Gastrocnemius medialis (tissue), 4 donors: Measurements from ENCODE around the gene RAB4B. TPM values are rescaled to one million over a fixed set of nuclear protein-coding genes. Genes with fewer than 3 reads are reported as not detected.
"Not testable (repeated sequence)": the region's sequence is repeated elsewhere in the genome, so short reads cannot be mapped to it uniquely, and the experiment has no call there.

Source experiments
- ATAC-seq, 2 donors: fragments of 150-250 bp; one replicate each; pipeline ENCODE4 v1.9.1; 2016
- DNase-seq, 2 donors: peaks; one replicate each; pipeline ENCODE4 v3.0.0-alpha.2; 2019
- H3K27ac ChIP-seq, 4 donors: fragments of 200-600 bp; sonication (generic); 1 replicate in 1 of 4; 2 replicates in 3 of 4; pipeline ENCODE4 v1.5.1; 2016 to 2018; ENCODE audit warnings: mild to moderate bottlenecking in 2 of 4, moderate library complexity in 1 of 4
- H3K27me3 ChIP-seq, 3 donors: fragments of 200-600 bp; sonication (generic) in 2 of 3; 1 replicate in 1 of 3; 2 replicates in 2 of 3; pipeline versions ENCODE4 v1.5.1 to v1.6.0; 2016 to 2019; ENCODE audit warnings: mild to moderate bottlenecking in 1 of 3, moderate library complexity in 1 of 3
- H3K36me3 ChIP-seq, 2 donors: fragments of 200-600 bp; sonication (generic) in 1 of 2; one replicate each; pipeline ENCODE4 v1.5.1; 2017 to 2018
- H3K4me1 ChIP-seq, 2 donors: fragments of 200-600 bp; sonication (generic) in 1 of 2; one replicate each; pipeline ENCODE4 v1.5.1; 2016 to 2017; ENCODE audit warnings: mild to moderate bottlenecking in 2 of 2
- H3K4me3 ChIP-seq, 4 donors: fragments of 200-600 bp; sonication (generic) in 3 of 4; 1 replicate in 1 of 4; 2 replicates in 3 of 4; pipeline ENCODE4 v1.5.1; 2016 to 2019; ENCODE audit warnings: mild to moderate bottlenecking in 2 of 4
- H3K9me3 ChIP-seq, 3 donors: fragments of 200-600 bp; sonication (generic) in 2 of 3; 1 replicate in 1 of 3; 2 replicates in 2 of 3; pipeline ENCODE4 v1.5.1; 2016 to 2019
- CTCF ChIP-seq, 5 experiments: fragments of 450-650 bp in 3 of 5; fragments of 200-600 bp in 2 of 5; sonication (generic) in 2 of 5; IDR thresholded peaks in 4 of 5; conservative IDR thresholded peaks in 1 of 5; 1 replicate in 4 of 5; 2 replicates in 1 of 5; pipeline ENCODE4 v1.5.1; 2016 to 2019; ENCODE audit warnings: antibody characterized with exemption in 5 of 5, mild to moderate bottlenecking in 3 of 5, moderate library complexity in 3 of 5
- POLR2A ChIP-seq, 2 donors: fragments of 450-650 bp; IDR thresholded peaks; one replicate each; pipeline ENCODE4 v1.6.1; 2017; ENCODE audit warnings: antibody characterized with exemption in 2 of 2, mild to moderate bottlenecking in 2 of 2, moderate library complexity in 2 of 2
- in situ Hi-C, 4 donors: fragments of 200-750 bp; cut with MboI; loops; one replicate each; pipeline versions ENCODE4 v1.15.0 to v1.8.0; 2017; ENCODE audit warnings: low sequenced_read_pairs in 4 of 4
- intact Hi-C: fragments of 100-400 bp; cut with DNase I; formaldehyde crosslinking; loops from one replicate; pipeline ENCODE4 v1.15.1; 2023; ENCODE audit warnings: low total_unique reads
- total RNA-seq, 4 donors: library from RNA; depleted of rRNA; stranded (reverse); fragments of >200 nt; gene quantifications; one replicate each; pipeline versions ENCODE4 v1.1.0 to v1.2.3, GENCODE V29; 2016

RAB4B gene
- total RNA-seq, 4 donors from 2014 or later: 14.9 to 27.2 (median 19.7) TPM

- Histone ChIP-seq H3K36me3 (no peaks in the 10 kb centered on the region), H3K9me3 (no peaks in the 10 kb centered on the region), H3K27ac (peak overlapping the region in 1 of 4 donors; percentile 37), H3K4me3 (no peak overlapping the region), H3K4me1 (no peaks in the 10 kb centered on the region), H3K27me3 (no peaks in the 10 kb centered on the region)
- TF ChIP-seq POLR2A (IDR thresholded peaks at IDR 0.05) (no peak), CTCF (IDR thresholded peaks at IDR 0.05 in 4 of 5, conservative IDR thresholded peaks at IDR 0.05 in 1 of 5) (no peak)
- in situ Hi-C loops: no loop called here
- intact Hi-C loops: no loop called here
- DNase-seq (peak; percentile 39 to 45), ATAC-seq (peak; percentile 86 to 88)
Measured at GRCh38 chr19:40831502-40832430, 53.7 kb downstream of the RAB4B start.

GRCh38 chr19:40832431-40832790 is 54.4 kb downstream of the RAB4B start:
- H3K36me3 ChIP-seq, H3K4me3 ChIP-seq, H3K27me3 ChIP-seq, H3K27ac ChIP-seq, DNase-seq, in situ Hi-C loops, intact Hi-C loops, ATAC-seq, H3K9me3 ChIP-seq, H3K4me1 ChIP-seq: not testable (repeated sequence)

- intact Hi-C loops, H3K36me3 ChIP-seq, H3K4me3 ChIP-seq, H3K27ac ChIP-seq, H3K9me3 ChIP-seq, H3K4me1 ChIP-seq, in situ Hi-C loops, H3K27me3 ChIP-seq, ATAC-seq, DNase-seq: not testable (repeated sequence)
Measured at GRCh38 chr19:40833728-40834533, 55.9 kb downstream of the RAB4B start.

GRCh38 chr19:40836754-40837429 is 58.8 kb downstream of the RAB4B start:
- Histone ChIP-seq H3K4me3 (no peak overlapping the region), H3K27me3 (no peaks in the 10 kb centered on the region), H3K36me3 (no peaks in the 10 kb centered on the region), H3K9me3 (no peaks in the 10 kb centered on the region), H3K4me1 (no peaks in the 10 kb centered on the region), H3K27ac (no peak overlapping the region)
- no peak for DNase-seq
- intact Hi-C loops: no loop called here
- no peak for TF ChIP-seq POLR2A (IDR thresholded peaks at IDR 0.05)
- TF ChIP-seq CTCF (IDR thresholded peaks at IDR 0.05 in 4 of 5, conservative IDR thresholded peaks at IDR 0.05 in 1 of 5): no peak
- no peak for ATAC-seq
- in situ Hi-C loops: no loop called here

- DNase-seq, H3K27ac ChIP-seq, ATAC-seq, intact Hi-C loops, H3K9me3 ChIP-seq, H3K27me3 ChIP-seq, H3K4me1 ChIP-seq, H3K36me3 ChIP-seq, H3K4me3 ChIP-seq, in situ Hi-C loops: not testable (repeated sequence)
Measured at GRCh38 chr19:40838477-40838876, 60.4 kb downstream of the RAB4B start.

- H3K36me3 ChIP-seq, in situ Hi-C loops, H3K4me1 ChIP-seq, H3K27ac ChIP-seq, H3K9me3 ChIP-seq, DNase-seq, ATAC-seq, intact Hi-C loops, H3K4me3 ChIP-seq: not testable (repeated sequence)
- H3K27me3 ChIP-seq: peaks cover 0 to 11% (median 10%) of the 10 kb centered on the region in 3 donors
Measured at GRCh38 chr19:40842012-40842411, 64.0 kb downstream of the RAB4B start.

- H3K9me3 ChIP-seq, H3K4me3 ChIP-seq, intact Hi-C loops, H3K4me1 ChIP-seq, DNase-seq, H3K36me3 ChIP-seq, ATAC-seq, in situ Hi-C loops, H3K27ac ChIP-seq: not testable (repeated sequence)
- H3K27me3 ChIP-seq: peaks cover 5 to 15% (median 14%) of the 10 kb centered on the region in 3 donors
Measured at GRCh38 chr19:40842997-40843652, 65.1 kb downstream of the RAB4B start.

- H3K27ac ChIP-seq, intact Hi-C loops, ATAC-seq: not testable (repeated sequence)
Measured at GRCh38 chr19:40843653-40844052, 65.6 kb downstream of the RAB4B start.

More at GRCh38 chr19:40843653-40844052, 65.6 kb downstream of the RAB4B start:
- H3K4me1 ChIP-seq, H3K4me3 ChIP-seq, H3K9me3 ChIP-seq, H3K36me3 ChIP-seq, DNase-seq, in situ Hi-C loops: not testable (repeated sequence)
- peaks cover 11 to 20% (median 18%) of the 10 kb centered on the region in 3 donors for H3K27me3 ChIP-seq
